HCEC 1CT (cell line): Measurements from ENCODE around the gene TMEM178B.

ENCODE experiments used
- DNase-seq: peaks from one replicate; pipeline ENCODE4 v3.0.0-alpha.2; 2017

TMEM178B gene

GRCh38 chr7:141436575-141437075 lies 362.8 kb downstream of the TMEM178B start:
- no peak for DNase-seq

GRCh38 chr7:141439164-141439563 lies 365.3 kb downstream of the TMEM178B start:
- DNase-seq: no peak

GRCh38 chr7:141439776-141440175 lies 365.9 kb downstream of the TMEM178B start:
- DNase-seq: no peak

- no peak for DNase-seq
Observed at GRCh38 chr7:141441837-141442627, 368.2 kb downstream of the TMEM178B start.

- no peak for DNase-seq
Observed at GRCh38 chr7:141442781-141443180, 368.9 kb downstream of the TMEM178B start.

GRCh38 chr7:141444961-141445360 lies 371.1 kb downstream of the TMEM178B start:
- DNase-seq: no peak

GRCh38 chr7:141451232-141451631 lies 377.4 kb downstream of the TMEM178B start:
- DNase-seq: no peak

GRCh38 chr7:141452911-141453310 lies 379.0 kb downstream of the TMEM178B start:
- DNase-seq: no peak

- no peak for DNase-seq
Observed at GRCh38 chr7:141454338-141454737, 380.5 kb downstream of the TMEM178B start.

GRCh38 chr7:141455723-141456122 lies 381.9 kb downstream of the TMEM178B start:
- no peak for DNase-seq

- DNase-seq: no peak
Observed at GRCh38 chr7:141456298-141456697, 382.4 kb downstream of the TMEM178B start.

- no peak for DNase-seq
Observed at GRCh38 chr7:141456711-141457110, 382.8 kb downstream of the TMEM178B start.

GRCh38 chr7:141460781-141461715 lies 387.2 kb downstream of the TMEM178B start:
- DNase-seq: no peak

- no peak for DNase-seq
Observed at GRCh38 chr7:141461924-141462323, 388.1 kb downstream of the TMEM178B start.

GRCh38 chr7:141462958-141463357 lies 389.1 kb downstream of the TMEM178B start:
- no peak for DNase-seq

- DNase-seq: peak; percentile 48
Observed at GRCh38 chr7:141463986-141464385, 390.1 kb downstream of the TMEM178B start.

- no peak for DNase-seq
Observed at GRCh38 chr7:141464551-141464950, 390.7 kb downstream of the TMEM178B start.

GRCh38 chr7:141466151-141466904 lies 392.5 kb downstream of the TMEM178B start:
- DNase-seq: no peak

- DNase-seq: no peak
Observed at GRCh38 chr7:141468341-141468740, 394.5 kb downstream of the TMEM178B start.

- no peak for DNase-seq
Observed at GRCh38 chr7:141475679-141476078, 401.8 kb downstream of the TMEM178B start.

- peak; percentile 24 for DNase-seq
Observed at GRCh38 chr7:141477865-141478264, 404.0 kb downstream of the TMEM178B start.

GRCh38 chr7:141478845-141479244 lies 405.0 kb downstream of the TMEM178B start:
- DNase-seq: no peak

- no peak for DNase-seq
Observed at GRCh38 chr7:141480953-141481352, 407.1 kb downstream of the TMEM178B start.
